HG02623 (cell line): ENCODE measurements around the gene ANAPC13.

ENCODE experiments used
- ATAC-seq: cut with Tn5 transposase; IDR thresholded peaks from one replicate; pipeline ENCODE4 v1.9.1; 2021; ENCODE audit warnings: moderate library complexity; ENCODE audit not compliant: unreplicated experiment

The ANAPC13 gene

DNA sequence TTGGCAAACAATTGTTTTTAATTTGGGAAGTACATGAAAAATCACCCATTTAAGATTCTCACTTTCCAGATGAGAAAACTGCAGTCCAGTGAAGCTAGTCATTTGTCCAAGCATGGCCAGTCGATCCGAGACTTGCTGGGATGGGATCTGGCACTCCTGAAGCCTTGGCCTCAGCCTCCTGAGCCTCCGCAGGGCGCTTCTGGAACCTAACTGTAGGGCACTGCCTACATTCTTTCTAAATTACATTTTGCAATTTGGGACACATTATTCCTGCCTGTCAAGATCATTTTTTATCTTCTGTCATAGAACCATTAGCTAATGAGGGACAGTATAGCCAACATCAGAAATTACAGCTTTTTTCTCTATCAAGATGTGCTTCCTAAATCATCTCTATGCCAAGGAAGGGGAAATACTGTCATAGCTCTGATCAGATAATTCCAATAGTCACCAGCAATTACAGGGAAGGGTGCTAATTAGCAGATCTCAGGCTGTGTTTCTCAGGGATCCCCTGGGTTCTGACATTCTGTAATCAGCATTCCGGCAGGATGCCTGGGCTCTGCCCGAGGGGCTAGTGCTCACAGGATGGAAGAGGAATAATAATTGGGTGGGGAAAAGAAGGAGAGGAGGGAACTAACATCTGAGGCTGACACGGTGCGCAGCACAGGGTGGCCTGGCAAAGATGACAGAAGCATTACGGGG is 28.3 kb downstream of the ANAPC13 start:
- ATAC-seq: no peak

DNA sequence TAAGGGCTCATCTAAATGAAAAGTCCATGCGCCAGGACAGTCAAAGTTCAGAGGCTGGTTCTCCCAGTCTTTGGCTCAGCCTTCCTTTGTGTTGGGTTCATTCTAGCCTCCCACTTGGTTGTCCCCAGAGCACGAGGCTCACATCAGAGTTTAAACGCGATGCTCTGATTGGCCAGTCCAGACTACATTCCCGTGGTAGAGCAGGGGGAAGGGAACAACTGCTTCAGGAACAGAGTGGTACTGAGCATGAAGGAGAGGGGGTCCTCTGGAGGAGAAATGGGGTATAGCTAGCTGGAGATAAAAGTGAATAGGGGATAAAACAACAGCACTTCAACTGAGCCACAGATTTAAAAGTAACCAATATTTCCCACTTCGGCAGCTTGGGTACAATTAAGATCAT is 32.2 kb downstream of the ANAPC13 start:
- ATAC-seq: no peak

DNA sequence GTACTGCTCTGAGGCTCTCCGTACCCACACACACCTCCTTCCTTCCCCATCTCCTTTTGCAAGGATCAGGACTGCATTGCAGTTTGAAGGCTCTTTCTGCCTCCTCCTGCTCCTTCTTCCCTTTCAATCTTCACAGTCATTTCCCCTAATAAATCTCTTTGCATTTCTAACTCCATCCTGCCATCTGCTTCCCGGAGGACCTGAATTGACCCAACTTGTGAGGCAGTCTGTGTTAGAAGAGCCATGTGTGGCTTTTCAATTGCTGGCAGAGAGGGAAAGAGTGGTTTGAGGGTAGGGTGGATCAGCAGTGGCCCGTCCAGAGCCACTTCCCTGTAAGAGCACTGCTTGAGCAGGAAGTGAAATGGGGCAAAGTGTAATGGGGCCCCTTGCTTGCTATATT is 35.8 kb downstream of the ANAPC13 start:
- ATAC-seq: no peak

DNA sequence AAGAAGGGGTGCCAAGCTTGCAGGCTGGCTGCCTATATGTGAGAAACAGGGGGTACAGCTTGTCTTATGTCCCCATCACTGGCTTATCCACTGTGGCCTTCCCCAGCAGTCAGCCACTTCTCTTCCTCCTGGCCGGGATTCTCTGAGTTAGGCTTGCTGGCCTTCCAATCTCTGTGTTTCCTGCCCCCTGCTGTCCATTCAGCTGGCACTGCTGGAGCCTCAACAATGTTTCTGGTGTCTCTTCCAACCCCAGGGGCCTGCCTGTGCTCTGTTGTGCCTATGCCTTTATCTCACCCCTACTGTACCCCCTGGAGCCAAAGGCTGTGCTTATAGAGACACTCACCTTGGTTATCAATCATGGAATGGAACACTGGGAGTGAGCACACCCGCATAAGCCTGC is 36.5 kb downstream of the ANAPC13 start:
- no peak for ATAC-seq

DNA sequence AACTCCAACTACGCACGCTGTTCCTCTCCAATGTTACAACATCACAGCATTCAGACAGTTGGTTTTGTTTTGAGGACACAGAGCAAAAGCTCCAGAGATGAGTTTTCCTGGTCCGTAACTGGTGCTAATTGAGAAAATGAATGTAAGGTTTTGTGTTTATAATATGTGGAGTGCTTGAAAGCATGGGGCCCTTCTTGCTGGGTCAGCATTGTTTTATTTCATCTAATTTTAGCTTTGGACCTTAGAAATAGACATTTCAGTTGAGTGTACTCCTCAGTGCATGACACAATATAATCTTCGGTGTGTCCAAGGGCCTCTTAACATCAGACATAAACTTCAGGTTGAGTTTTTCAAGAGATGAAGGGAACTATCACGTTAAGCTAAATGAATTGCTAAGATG is 37.1 kb downstream of the ANAPC13 start:
- no peak for ATAC-seq

DNA sequence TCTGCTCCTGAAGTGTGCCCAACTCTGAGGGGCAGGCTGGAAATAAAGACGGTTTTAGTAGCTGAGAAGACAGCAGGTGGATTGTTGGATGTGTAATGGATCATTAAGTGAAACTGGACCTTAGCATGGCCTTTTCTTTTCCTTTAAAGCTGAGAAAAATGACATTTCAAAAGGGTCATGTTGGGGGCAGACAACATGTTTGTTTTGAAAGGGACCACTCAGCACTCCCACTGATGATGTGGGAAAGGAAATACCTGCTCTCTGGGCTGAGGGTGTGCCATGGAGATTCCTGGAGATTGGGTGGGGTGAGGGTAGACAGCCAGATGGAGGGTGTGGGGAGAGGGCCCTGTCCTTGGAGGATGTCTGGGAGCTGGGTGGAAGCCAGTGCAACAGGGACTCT is 38.4 kb downstream of the ANAPC13 start:
- no peak for ATAC-seq

DNA sequence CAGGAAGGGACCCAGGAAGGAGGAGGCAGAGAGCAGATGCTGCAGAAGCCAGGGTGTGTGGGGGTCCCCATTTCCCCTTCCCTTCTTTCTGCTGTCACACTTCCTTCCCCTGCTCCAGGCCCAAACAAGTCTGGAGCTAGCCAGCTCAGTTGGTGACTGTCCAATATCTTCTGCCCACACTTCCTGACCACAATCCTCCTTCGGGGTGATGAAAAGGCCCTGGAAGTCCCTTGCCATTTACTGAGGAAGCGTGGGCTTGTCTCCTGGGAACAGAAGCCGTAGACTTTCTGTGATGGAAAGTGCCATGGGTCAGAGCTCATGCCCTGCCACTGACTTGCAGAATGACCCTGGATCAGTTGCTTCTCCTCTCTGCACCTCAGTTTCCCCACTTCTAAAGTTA is 39.0 kb downstream of the ANAPC13 start:
- ATAC-seq: no peak

DNA sequence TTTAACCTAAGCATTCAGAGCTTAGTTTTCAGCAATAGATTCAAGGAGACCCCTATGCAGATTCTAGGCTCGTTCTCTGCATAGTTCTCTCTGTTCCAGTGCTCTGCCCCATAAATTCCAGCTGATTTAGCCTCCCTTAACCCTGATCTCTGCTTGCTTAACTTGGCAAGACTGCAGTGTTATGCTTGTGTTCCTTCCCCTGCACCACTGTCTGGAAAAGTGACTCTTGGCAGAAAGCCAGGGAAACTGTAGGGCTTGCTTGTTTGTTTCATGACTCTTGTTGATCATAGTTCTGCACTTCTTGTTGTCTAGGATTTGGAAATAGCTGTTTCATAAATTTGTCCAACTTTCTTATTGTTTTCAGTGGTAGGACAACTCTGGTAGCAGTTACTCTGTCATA is 40.1 kb downstream of the ANAPC13 start:
- ATAC-seq: no peak

DNA sequence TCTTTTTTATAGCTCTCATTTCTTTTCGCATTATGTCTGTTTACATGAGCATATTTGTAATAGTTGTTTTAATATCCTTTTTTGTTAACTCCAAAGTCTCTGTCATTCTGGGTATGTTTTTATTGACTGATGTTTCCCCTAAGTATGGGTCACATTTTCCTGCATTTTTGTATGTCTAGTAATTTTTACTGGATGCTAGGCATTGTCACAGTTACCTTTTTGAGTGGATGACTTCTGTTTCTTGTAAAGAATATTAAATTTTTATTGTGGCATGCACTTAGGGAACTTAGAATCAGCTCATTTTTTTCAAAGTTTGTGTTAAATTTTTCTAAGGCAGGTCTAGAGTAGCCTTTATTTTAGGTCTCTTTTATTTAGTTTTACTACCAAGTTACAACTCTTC is 40.7 kb downstream of the ANAPC13 start:
- no peak for ATAC-seq

DNA sequence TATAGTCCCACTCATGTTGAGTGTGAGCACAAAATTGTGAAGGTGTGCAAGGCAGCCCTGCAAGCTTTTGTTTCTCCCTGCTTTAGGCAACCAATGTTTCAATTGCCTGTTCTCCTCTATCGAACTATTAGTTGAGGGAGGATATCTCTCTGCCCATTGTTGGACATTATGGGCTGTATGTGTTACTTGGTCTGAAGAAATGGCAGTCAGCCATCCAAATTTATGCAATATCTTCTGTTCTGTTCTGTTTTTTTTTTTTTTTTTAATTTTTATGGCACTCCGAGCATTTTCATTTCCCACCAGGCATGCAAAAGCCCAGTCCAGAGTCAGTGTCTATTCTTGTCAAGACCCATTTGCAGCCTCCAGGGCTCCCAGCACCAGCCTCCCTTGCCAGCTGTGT is 44.0 kb downstream of the ANAPC13 start:
- ATAC-seq: no peak

DNA sequence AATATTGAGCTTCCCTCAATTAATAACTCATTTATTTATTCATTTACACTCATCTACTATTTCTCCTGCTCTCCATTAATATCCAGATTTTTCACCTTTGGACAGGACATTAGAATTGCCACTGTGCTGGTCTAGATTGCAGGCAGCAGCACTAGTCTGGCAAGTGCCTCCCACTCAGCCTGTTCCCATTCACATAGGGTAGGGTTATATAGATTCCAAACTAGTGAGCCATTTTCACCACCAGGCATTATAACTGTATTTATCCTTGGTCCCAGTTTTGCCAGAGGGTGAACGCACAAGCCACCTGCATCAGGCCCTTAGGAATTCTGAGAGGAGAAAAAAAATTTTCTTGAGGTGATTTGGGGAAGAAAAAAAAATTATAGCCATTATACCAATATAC is 44.5 kb downstream of the ANAPC13 start:
- ATAC-seq: no peak

DNA sequence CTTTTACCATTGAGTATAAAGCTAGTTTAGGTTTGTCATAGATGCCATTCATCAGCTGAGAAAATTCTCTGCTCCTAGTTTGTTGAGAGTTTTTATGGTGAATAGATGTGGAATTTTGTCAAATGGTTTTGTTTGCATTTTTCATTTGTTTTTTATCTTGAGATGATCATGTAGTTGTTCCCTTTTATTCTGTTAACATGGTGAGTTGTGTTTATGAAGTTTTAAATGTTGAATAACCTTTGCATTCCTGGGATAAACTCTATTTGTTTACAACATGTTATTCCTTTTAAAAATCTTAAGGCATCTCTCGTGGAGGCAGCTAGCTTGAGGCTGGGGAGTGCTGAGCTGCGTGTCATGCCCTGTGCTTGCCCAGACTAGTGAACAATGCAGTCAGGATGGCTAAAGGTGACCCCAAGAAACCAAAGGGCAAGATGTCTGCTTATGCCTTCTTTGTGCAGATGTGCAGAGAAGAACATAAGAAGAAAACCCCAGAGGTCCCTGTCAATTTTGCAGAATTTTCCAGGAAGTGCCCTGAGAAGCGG is 48.5 kb downstream of the ANAPC13 start:
- no peak for ATAC-seq

DNA sequence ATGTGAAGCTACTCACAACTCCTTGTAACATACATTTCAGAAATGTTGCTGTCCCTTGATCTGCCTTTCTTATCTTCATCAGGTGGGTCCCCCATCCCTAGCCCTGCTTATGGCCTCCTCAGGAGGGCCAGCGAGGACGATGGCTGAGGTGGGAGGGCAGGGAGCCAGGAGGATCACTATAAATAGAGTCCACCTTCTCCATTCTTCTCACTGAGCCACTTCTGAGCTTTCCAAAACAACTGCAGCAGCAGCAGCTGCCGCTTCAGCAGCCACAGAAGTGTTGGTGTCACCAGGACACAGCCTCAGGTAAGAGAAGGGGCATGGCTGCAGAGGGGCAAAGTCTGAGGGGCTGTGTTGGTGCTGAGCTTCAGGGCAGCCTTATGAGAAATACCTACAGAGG is 53.5 kb downstream of the ANAPC13 start:
- ATAC-seq: no peak

DNA sequence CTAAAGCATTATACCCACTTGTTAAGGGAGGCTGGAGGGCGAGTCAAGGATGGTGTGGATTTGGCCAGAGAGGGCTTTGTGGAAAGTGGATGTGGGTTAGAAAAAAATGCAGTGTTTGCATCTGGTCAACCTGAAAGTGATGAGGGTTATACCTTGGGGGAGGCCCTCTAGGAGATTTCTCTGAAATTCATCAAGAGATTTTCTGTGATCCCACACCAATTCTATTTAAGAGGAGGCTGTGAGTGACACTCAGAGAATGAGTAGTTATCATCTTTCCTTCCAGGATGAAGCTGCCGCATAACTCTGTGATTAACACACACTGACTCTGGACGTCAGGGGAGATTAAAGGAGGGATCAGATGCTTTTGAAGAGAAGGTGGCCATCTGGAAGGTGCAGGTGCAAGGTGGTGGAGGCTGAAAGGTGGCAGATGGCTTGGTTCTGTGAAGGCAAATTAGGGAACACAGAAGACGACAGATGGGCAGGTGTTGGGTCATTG is 54.8 kb downstream of the ANAPC13 start:
- ATAC-seq: no peak

DNA sequence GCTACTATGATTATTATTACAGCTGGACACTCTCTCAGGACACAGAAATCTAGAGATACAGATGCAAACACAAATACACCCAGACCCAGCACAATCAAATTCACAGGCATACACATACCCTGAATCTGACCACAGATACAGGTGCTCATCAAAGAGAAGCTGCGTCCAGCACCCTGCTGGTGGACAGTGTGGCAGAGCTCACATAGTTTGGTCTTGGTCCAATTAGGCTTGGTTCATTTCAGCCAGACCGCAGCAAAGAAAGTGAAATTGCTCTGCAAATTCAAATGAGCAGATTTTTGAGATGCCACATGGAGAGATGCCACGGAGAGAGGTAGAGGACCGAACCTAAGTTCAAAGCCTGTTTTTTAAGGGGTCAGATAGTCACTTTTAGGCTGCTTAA is 55.6 kb downstream of the ANAPC13 start:
- no peak for ATAC-seq

DNA sequence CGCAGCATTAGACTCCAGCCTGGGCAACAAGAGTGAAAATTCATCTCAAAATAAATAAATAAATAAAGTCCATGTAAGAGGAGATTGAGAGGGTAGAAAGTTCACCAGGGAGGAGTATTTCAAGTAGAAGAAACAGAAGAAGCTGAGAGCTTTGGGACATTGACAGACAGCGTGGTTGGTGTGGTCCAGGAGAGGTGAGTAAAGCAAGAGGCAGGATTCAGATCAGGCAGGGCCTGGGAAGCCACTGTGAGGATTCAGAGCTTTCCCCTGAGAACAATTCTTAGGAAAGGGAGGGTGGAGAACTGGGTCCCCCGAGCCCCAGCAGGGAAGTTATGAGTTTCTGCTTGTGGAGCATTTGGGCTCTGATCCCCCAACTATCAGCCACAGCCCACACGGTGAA is 57.4 kb downstream of the ANAPC13 start:
- no peak for ATAC-seq
